Thoracic aorta (tissue), 2 donors: ENCODE measurements around the gene ZFC3H1. TPM values are rescaled to one million over a fixed set of nuclear protein-coding genes. Genes with fewer than 3 reads are reported as not detected.

ENCODE experiments used
- ATAC-seq: fragments of 150-250 bp; one replicate; pipeline ENCODE4 v1.8.0; 2017; ENCODE audit warnings: low read depth; ENCODE audit not compliant: insufficient number of reproducible peaks, low FRiP score
- DNase-seq: peaks from one replicate; pipeline ENCODE4 v3.0.0-alpha.2; 2020; ENCODE audit warnings: low spot score
- H3K27ac ChIP-seq, 2 donors: fragments of 200-600 bp; sonication (generic); 1 replicate in 1 of 2; 2 replicates in 1 of 2; pipeline ENCODE4 v1.5.1; 2016; ENCODE audit warnings: mild to moderate bottlenecking in 2 of 2, moderate library complexity in 2 of 2
- H3K27me3 ChIP-seq: fragments of 200-600 bp; sonication (generic); replicated peaks from 2 replicates; pipeline ENCODE4 v1.6.0; 2016; ENCODE audit warnings: mild to moderate bottlenecking; ENCODE audit not compliant: insufficient read depth
- H3K36me3 ChIP-seq: fragments of 200-600 bp; sonication (generic); one replicate; pipeline ENCODE4 v1.5.1; 2016
- H3K4me1 ChIP-seq, 2 donors: fragments of 200-600 bp; sonication (generic); 1 replicate in 1 of 2; 2 replicates in 1 of 2; pipeline versions ENCODE4 v1.5.1 to v1.6.0; 2016; ENCODE audit warnings: low read depth in 2 of 2, mild to moderate bottlenecking in 1 of 2; ENCODE audit not compliant: control insufficient read depth in 1 of 2
- H3K4me3 ChIP-seq: fragments of 200-600 bp; sonication (generic); 2 replicates; pipeline ENCODE4 v1.5.1; 2016; ENCODE audit warnings: mild to moderate bottlenecking
- H3K9me3 ChIP-seq: fragments of 200-600 bp; sonication (generic); 2 replicates; pipeline ENCODE4 v1.5.1; 2016
- CTCF ChIP-seq: fragments of 200-600 bp; sonication (generic); IDR thresholded peaks from one replicate; pipeline ENCODE4 v1.5.1; 2019; ENCODE audit warnings: antibody characterized with exemption
- total RNA-seq, 2 donors: library from RNA; depleted of rRNA; stranded (reverse); fragments of >200 nt; gene quantifications; one replicate each; pipeline versions ENCODE4 v1.1.0 to v1.2.3, GENCODE V29; 2016

Gene ZFC3H1
- total RNA-seq, 2 donors from 2014 or later = 48.6 to 101 TPM

DNA sequence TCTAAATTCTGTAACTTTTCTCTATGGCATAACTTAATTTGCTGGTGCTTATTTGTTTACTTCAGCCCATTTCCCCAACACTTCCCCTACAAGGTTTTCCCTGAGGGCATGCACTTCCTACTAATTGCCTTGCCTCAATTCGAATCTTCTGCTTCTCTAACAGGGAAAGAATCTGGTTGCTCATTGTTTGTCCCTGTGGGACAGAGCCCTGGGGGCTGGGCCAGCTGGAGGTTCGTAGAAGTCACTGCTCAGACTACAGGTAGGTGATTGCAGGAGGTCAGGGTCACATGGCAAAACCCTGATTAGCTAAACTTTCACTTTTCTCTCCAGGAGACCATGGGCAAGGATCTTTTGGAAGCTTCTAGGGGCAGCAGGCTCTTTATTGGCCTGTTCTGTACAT is 72.0 kb downstream of the ZFC3H1 start:
- DNase-seq (no peak), ATAC-seq (no peak)
- H3K9me3 ChIP-seq = no peaks in the 10 kb centered on the region
- H3K27me3 ChIP-seq = no peaks in the 10 kb centered on the region
- H3K4me3 ChIP-seq = no peak overlapping the region
- H3K4me1 ChIP-seq = peaks cover 0 to 17% of the 10 kb centered on the region in 2 donors
- no peak for TF ChIP-seq CTCF
- H3K36me3 ChIP-seq = no peaks in the 10 kb centered on the region
- no peak overlapping the region for H3K27ac ChIP-seq

GRCh38 chr12:71589478-71589881 is 74.2 kb downstream of the ZFC3H1 start:
- H3K4me1 ChIP-seq = peaks cover 0 to 17% of the 10 kb centered on the region in 2 donors
- no peaks in the 10 kb centered on the region for H3K9me3 ChIP-seq
- H3K36me3 ChIP-seq = no peaks in the 10 kb centered on the region
- no peak overlapping the region for H3K27ac ChIP-seq
- no peaks in the 10 kb centered on the region for H3K27me3 ChIP-seq
- no peak for TF ChIP-seq CTCF
- ATAC-seq = no peak
- no peak overlapping the region for H3K4me3 ChIP-seq
- DNase-seq = no peak

- Histone ChIP-seq H3K27me3 (no peaks in the 10 kb centered on the region), H3K27ac (no peak overlapping the region), H3K4me3 (no peak overlapping the region), H3K36me3 (no peaks in the 10 kb centered on the region), H3K9me3 (no peaks in the 10 kb centered on the region), H3K4me1 (peaks cover 0 to 8% of the 10 kb centered on the region in 2 donors)
- no peak for DNase-seq
- no peak for TF ChIP-seq CTCF
- ATAC-seq = no peak
Measured at GRCh38 chr12:71587012-71587411, 76.6 kb downstream of the ZFC3H1 start.

DNA sequence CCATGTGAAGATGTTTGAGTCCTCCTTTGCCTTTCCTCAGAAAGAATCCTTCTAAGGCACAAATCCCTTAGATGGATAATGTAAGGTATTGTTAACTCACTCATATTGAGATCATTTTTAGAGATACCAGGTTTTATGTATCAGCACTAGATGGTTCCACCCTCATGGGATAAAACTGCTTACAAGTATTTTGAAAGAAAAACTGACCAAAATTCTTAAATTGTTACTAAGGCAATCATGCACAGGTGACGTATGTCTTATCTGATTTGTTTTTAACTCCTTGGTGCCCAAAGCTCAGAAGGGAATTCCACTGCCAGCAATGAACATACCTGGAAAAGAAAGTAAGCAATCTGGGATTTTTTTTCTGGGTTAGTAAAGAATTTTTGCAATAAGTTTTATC is 78.4 kb downstream of the ZFC3H1 start:
- H3K27me3 ChIP-seq = no peaks in the 10 kb centered on the region
- TF ChIP-seq CTCF = no peak
- no peak overlapping the region for H3K27ac ChIP-seq
- DNase-seq (no peak), ATAC-seq (no peak)
- no peaks in the 10 kb centered on the region for H3K36me3 ChIP-seq
- H3K4me1 ChIP-seq = no peaks in the 10 kb centered on the region
- no peaks in the 10 kb centered on the region for H3K9me3 ChIP-seq
- no peak overlapping the region for H3K4me3 ChIP-seq

- no peaks in the 10 kb centered on the region for H3K4me1 ChIP-seq
- no peak overlapping the region for H3K27ac ChIP-seq
- H3K9me3 ChIP-seq = no peaks in the 10 kb centered on the region
- no peaks in the 10 kb centered on the region for H3K27me3 ChIP-seq
- DNase-seq (no peak), ATAC-seq (no peak)
- no peak for TF ChIP-seq CTCF
- H3K4me3 ChIP-seq = no peak overlapping the region
- H3K36me3 ChIP-seq = no peaks in the 10 kb centered on the region
Measured at GRCh38 chr12:71584356-71584755, 79.3 kb downstream of the ZFC3H1 start.
